Left cardiac atrium (tissue), 4 donors: ENCODE results near the gene CLIC5. TPM values are rescaled to one million over a fixed set of nuclear protein-coding genes. Genes with fewer than 3 reads are reported as not detected.

Experiments used
- ATAC-seq, 2 donors: fragments of 200-7000 bp; cut with Tn5 transposase; one replicate each; pipeline ENCODE4 v1.9.1; 2020; ENCODE audit warnings: mild to moderate bottlenecking in 2 of 2, moderate library complexity in 2 of 2
- DNase-seq: peaks from one replicate; pipeline ENCODE4 v3.0.0-alpha.2; 2020
- intact Hi-C, 2 donors: fragments of 100-400 bp; cut with DNase I; formaldehyde crosslinking; loops; one replicate each; pipeline versions ENCODE4 v1.14.1 to v1.15.1; 2022 to 2023
- total RNA-seq, 2 donors: library from RNA; stranded (reverse); fragmentation: NEBNext Ultra II Directional; extraction: Animal tissue kit (Norgen Biotek cat#: 25700); gene quantifications; one replicate each; pipeline ENCODE4 v1.2.1, GENCODE V29; 2021
- donor health status: DM: no; HTN: yes; CAD: no.
- donor health status: DM: no; HTN: yes; CAD: no; lungs with severe emphysema.
- donor health status: DM: yes; HTN: yes; CAD: no.
- donor health status: Dilated cardiomyopathy.

The CLIC5 gene
- total RNA-seq, 2 donors from 2014 or later = 92.1 to 109 TPM

DNA sequence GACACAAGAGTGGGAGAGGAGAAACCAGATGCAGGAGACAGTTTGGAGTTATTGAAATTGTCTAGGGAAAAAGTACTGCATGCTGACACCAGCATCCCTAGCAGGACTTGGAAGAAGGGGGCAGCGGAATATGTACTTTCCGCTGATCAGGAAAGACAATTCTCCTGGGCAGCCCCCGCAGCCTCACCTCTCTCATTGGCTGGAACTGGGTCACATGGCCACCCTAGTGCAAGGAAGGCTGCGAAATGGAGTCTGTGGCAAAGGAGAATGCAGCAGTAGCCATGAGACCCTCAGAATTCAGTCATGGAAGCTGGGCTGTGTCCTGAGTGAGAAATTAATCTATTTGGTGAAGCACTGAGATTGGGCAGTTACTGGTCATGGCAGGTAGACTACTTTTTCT, 131.3 kb downstream of the CLIC5 start:
- DNase-seq = no peak
- intact Hi-C loops = no loop called here

DNA sequence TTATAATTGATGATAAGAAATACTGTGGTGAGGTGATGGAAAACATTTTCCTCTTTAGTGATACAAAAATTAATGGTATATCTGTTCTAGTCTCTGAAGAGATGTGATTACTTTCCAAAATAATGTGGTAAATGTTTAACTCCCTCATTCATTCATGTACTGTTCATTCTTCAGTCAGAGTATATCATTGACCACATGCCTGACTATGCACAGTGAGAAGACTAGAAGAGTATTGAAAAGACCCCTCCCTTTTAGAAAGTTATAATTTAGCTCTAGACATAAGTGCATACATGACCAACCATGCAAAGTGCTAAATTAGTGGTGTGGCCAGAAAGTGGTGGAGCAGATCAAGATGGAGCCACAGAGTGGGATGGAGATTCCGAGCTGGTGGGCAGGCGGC, 133.0 kb downstream of the CLIC5 start:
- DNase-seq = no peak
- no peak for ATAC-seq
- intact Hi-C loops = no loop called here

More for the DNA sequence above, 131.3 kb downstream of the CLIC5 start:
- ATAC-seq = no peak

DNA sequence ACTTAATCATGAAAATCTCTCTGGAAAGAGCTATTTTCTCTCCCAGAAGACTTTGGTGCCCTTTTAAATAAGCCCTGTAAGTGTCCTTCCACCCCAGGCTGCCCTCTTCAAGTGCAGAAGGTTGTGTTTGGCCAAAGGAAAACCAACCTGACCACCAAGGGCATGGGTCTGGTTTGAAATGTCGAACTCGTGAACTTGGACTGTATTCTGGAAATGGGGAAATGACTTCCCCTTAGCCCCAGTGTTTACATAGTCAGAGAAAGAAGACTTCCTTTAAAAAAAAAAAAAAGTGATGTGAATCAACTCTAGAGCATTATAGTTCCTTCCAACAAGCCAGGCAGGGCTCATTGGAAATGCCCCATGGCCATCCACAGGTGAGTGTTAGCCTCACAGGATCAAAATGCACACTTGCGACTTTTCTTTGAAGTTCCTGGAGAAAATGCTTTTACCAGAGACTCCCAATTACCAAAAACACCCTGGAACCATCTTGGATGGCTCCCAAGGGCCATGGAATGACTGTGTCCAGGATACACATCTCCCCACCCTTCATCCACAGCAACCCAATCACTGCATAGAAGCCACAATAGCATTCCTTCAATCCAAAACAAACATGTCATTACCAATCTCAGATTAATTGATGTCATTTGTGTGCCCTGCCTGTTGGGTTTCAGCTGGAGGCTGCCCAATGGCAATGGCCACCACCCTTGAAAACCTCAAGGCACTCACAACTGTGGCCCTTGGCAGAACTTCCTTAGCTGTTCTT, 133.8 kb downstream of the CLIC5 start:
- DNase-seq = no peak
- ATAC-seq = no peak
- intact Hi-C loops = no loop called here

DNA sequence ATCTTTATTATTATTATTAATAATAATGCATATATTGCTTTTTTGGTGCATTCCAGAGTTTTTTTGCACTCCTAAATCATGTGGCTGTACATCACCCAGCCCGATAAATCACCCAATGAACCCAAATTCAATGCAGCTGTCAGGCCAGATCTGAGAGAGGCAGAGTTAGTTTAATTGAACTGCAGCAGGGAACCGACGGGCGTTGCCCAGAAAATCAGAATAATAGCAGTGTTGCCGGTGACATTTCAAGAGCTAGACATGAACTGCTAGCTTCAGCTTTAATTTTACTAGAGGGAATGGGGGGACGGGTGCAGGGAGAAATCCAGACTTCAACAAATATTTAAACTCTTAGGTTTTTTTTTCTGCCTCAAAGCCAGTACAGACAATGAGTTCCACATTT, 135.0 kb downstream of the CLIC5 start:
- ATAC-seq (no peak), DNase-seq (no peak)
- intact Hi-C loops = no loop called here

DNA sequence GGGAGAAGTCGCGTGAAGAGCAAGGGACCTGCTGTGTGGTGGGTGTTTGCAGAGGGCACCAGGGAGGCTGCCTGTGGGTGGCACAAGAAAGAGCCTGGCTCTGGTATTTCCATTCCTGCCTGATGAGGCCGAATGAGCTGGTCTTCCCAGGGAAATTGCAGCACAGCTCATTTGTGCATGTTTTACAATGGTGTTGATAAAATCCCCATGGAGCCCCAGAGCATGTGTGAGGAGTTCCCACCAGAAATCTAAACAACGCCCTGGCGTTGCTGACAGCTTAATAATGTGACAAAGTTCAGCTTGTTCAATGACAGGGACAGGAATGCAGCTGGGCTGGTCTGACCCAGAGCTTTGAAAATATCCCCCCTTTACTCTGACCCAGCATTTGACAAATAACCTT, 135.5 kb downstream of the CLIC5 start:
- intact Hi-C loops = no loop called here
- peak; percentile 26 for DNase-seq
- peak; percentile 81 to 89 for ATAC-seq

DNA sequence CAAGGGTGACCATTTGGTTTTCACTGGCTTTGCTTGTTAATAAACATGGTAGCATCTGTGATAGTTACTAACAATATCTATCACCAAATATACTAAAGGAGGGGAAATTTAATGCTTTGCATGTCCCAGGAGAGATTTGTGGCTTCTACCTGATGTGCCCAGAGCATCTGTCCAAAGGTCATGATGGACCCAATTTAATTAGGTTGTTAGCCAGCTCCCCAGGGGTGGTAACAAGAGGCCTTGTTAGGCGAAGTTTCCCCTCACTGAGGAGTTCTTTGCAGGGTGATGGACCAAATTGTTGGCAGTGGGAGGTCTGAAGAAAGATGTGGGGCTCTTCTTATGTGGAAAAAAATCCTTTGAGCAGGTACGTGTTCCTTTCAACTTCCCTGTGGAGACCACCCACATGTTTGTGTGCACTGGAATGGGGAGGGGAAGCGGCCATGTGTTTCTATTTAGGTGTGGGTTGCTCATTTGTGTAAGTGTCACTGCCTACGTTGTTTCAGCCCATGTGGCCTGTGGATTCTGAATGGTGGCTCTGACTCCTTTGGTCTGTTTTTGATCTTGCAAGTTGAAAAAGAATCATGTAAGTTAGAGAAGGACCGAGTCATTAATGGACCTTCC, 137.6 kb downstream of the CLIC5 start:
- no peak for DNase-seq
- no peak for ATAC-seq
- intact Hi-C loops = no loop called here

DNA sequence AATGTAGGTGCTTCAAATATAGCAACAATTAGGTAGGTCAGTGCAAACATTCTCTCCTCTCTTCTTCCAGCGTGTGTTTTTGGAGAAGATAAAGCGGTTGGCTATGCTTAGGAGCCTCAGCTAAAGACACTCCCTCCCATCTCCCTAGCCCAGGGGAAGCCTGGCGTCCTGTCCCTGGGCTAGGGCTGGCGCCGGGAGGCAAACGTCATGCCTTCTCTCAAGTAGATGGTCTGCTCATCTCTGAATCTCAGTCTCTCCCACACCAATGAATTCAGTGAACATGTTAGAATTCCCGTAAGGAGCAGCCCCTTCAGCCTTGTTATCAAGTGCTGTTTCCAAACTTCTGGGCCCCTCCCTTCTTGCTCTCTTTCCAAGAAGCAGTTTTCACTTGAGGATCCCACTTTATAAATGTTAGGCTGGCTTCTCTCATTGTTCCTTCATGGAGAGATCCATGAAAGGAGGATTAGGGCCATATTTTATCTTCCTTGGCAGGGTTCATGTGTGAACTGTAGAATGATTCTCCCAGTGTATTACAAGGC, 142.8 kb downstream of the CLIC5 start:
- ATAC-seq = peak; percentile 30 to 60

DNA sequence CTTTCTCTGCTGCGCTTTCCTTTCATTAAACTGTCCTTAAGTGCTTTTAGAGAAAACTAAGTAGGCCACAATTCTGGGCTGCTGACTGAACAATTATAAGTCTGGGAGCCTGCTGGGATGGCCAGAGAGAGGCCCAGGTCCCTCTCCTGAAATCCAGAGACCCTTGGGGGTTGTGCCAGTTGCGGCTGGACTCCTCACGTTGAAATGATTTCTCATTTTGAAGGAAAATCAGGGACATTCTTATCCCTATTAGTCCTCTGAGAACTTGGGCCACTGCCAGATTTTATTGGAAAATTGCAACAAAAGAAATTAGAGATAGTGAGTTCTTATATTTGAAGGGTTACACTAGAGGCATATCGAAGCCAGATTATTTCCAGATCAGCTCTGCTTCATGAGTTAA, 145.1 kb downstream of the CLIC5 start:
- intact Hi-C loops = no loop called here
- DNase-seq = no peak
- ATAC-seq = no peak

More for the DNA sequence above, 142.8 kb downstream of the CLIC5 start:
- intact Hi-C loops = no loop called here
- DNase-seq = no peak

DNA sequence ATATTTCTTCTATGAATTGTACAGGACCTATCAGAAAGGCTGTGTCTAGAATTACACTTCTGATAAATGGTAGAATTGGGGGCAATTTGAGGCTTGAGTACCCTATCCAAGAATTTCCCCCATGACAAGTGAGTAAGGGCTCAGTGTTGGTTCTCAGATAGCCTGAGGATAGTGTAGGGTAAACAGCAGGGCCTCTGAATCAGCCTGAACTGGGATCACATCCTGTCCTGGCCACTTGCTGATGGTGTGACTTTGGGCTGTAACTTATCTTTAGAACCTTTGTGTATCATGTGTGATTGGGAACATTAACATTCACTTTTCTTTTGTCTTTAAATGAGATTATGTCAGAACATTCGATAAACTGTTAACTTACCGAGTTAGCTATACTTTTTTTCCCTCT, 151.0 kb downstream of the CLIC5 start:
- ATAC-seq = no peak
- intact Hi-C loops = no loop called here
- no peak for DNase-seq

DNA sequence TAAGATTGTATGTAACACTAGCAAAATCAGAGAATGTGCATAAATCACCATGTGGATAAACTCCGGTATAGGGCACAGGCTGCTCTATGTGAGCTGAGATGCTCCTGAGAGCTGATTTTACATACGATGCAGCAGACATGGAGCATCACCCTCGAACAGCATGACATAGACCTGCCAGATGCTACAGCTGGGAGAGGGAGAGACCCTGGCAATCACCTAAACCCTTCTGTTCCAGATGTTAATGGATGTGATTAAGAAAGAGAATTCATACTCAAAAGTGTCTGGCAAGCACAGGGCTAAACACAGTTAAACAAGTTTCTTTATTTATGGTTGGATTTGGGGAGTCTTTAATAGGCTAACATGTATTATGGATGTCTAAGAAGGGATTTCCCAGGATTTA, 157.0 kb downstream of the CLIC5 start:
- no peak for DNase-seq
- ATAC-seq = no peak
- intact Hi-C loops = no loop called here

DNA sequence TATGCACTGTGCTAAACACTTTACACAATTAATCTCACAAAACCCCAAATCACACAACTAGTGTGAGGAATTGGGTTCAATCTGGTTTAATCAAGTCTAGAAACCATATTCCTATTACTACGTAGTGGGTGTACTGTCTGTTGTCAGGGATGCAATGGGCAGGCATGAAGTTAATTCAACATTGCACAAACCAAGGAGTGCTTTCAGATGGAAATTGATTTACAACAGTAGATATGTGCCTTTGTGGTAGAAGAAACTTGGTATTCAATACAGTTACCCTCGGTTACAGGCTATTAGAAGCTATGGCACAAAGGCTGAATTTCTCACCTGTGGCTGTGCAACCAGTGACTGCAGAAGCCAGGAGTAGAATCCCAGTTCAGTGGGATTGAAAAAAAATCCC, 157.8 kb downstream of the CLIC5 start:
- DNase-seq (no peak), ATAC-seq (no peak)
- intact Hi-C loops = no loop called here

DNA sequence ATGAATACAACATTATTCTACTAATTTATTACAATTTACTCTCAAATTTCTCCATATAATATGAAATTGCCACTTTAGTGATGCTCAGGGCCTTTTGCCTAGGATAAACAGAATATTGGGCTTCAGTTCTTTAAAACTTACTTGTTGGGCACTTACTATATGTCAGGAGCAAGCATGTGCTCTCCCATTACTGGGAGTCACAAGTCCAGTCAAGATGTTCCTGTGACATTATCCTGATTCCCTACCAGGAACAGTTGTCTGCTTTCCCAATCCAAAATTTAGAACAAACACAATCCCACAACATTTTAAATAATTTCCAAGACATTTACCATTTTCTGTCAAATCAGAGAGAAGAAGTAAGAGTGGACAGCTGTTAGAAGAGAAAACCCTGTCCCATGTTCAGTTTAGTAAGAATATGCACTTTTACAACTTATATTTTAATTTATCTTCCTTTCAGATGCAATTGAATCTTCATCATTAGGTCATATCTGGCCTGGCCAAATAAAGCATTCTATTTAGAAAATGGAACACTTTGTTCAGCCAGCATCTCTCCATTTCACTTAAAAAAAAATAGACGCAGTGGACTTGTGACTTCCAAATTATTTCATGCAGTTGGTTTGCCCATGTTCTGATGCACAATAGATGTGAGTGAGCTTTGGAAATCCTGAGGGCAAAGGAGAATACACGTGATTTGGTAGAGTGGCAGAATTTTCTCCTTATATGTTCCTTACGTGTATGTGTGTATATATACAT, 159.8 kb downstream of the CLIC5 start:
- no peak for DNase-seq

DNA sequence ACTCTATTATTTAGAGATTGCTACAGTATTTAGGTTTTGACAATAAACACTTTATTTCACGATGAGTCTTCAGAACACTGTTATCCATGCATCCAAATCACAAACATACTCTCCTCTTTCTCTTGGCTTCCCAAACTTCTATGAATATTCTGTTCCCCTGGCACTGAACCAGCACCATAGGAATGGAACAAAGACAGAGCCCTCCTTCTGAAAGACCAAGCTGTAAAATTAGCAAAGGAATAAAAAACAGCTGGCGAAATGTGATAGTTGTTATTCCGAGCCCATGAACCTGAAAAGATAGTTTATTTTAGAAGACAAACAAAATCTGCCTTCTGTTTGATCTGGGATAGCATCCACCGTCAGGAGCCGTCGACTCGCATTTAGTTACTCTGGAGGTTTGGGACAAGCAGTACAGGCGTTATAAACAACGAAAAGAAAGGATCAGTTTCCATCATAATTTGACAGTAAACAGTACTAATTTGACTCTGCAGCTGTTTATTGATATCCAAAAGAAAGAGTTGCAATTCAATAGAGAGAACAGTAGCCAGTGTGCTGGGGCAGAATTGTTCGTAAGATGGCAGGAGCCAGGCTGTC, 161.4 kb downstream of the CLIC5 start:
- intact Hi-C loops = no loop called here
- DNase-seq = no peak
- no peak for ATAC-seq

More for the DNA sequence above, 159.8 kb downstream of the CLIC5 start:
- intact Hi-C loops = no loop called here
- no peak for ATAC-seq

DNA sequence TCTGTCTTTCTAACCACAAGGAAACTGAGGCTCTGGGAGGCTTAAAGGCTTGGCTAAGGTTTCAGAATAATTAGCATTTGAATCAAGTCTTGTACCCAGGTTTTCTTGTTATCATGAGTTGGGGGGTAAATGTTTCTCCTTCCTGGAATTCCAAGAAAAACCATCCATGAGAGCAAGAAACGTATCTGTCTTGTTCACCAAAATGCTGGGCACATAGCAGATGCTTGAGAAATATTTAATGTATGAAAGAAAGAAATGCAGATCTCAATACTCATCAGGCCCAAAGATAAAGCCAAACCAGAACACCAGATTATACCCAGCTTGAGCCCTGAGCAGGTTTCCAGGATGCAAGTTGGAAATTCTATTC, 164.6 kb downstream of the CLIC5 start:
- ATAC-seq = no peak
- intact Hi-C loops = no loop called here
- DNase-seq = no peak

DNA sequence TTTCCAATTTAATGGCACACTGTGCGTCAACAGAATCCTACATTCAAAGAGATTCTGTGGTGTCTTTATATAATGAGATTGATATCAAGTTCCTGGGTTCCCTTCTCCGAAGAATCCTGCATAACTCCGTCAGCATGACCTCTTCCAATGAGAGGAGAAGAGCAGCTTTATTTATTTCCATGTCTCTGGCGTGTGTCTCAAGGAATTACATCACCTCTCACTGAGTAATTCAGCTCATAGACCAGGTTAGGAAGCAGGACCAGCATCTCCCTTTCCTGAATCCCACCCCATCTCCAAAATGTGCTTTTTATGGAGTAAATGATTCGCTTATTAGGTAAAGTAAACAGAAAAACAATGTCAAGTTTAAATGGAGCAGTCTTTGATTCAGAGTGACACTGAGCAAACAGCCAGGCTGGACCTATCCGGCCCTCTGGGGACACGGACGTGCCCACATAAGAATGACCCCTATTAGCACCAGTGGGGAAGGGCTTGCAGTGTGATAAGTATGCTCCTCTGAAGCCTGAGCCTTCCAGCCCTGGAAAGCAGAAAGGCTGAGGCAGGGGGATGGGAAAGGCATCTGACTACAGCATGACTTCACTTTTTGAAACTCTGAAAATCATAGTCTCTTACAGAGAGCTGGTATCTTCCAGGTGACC, 165.2 kb downstream of the CLIC5 start:
- intact Hi-C loops = no loop called here
- ATAC-seq = no peak
- no peak for DNase-seq

DNA sequence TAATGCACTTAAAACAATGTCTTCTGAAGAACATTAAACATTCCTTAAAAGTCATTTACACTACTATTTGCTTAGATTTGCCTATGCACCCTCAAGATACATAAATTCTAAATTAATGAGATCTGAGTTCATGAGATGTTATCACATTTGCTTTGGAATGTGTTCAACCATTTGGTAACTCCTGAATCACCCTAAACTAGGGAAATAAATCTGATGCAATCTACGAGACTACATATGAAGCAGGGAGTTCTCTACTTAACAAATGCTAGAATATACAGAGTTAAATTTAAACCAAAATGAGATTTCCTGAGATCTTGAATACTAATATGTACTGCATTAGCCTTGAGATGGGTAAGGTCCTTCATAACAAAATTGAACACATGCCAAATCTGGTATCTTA, 170.1 kb downstream of the CLIC5 start:
- intact Hi-C loops = no loop called here
- ATAC-seq = peak in 1 of 2 donors; percentile 32
- no peak for DNase-seq

DNA sequence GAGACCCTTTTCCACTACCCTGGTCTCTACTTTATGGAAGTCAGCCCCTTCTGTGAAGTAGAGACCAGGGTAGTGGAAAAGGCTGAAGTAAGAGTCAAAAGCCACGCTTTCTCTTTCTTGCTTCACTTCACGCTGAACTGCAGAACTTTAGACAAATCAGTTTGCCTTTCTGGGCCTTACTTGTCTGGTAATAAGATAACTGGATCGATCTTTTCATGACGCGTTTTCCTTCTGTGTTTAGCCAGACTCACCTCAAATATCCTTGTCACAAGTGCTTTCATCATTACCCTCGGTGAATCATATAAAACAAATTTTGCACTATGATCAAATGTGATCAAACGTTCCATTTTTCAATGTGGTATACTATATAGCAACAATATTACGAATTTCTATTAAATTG, 170.7 kb downstream of the CLIC5 start:
- intact Hi-C loops = no loop called here
- ATAC-seq = no peak
- DNase-seq = no peak

DNA sequence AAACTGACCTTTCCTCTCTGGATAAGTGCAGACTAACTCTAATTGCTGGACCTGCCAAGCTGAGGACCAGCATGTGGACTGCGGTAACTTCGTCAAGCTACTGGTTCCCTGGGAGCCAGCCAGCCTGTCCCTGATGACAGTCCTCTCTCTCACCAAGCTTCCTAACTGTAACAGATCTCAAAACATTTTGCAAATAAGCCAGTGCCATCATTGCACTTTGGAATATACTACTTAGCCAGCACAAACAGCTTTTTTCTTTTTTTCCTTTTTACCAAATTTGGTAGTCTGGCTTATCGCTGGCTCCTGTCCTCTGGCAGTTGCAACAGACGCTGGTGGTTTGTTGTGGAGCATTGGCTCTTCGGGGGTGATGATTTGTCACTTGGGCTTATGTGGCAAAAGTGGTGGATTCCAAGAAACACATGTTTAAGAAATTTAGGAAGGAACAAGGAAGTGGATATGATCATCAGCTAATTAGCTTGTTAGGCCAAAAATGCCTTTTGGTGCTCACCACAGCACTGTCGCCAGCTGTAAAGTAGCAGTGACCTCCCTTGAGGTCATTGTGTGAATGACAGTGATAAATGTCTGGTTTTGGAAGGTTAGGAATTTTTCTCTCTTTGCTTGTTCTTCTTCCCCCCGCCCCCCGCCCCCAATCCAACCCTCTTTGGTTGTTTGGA, 171.7 kb downstream of the CLIC5 start:
- intact Hi-C loops = no loop called here
- DNase-seq = no peak
- ATAC-seq = peak; percentile 30 to 54

DNA sequence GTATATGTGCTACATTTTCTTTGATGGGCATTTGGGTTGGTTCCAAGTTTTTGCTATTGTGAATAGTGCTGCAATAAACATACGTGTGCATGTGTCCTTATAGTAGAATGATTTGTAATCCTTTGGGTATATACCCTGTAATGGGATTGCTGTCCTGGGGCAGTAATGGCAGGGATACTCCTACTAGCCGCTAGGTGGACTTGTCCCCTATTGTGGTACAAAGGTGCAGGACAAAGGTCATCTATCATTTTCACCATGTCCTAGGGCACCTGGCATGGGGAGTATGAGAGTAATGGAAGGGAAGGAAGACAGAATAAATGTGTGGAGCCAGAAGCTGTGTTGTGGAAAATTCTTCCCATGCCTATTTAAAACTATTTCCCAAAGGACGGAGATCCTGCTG, 174.6 kb downstream of the CLIC5 start:
- intact Hi-C loops = no loop called here
- ATAC-seq (no peak), DNase-seq (no peak)
